ENCODE results near the gene TTLL13.
"Not testable (repeated sequence)": the region's sequence is repeated elsewhere in the genome, so short reads cannot be mapped to it uniquely, and the experiment has no call there.

- TF ChIP-seq EZH2phosphoT487, CTCF (IDR thresholded peaks at IDR 0.05): not testable (repeated sequence)
Observed at GRCh38 chr15:90260731-90261130, 11.4 kb downstream of the TTLL13 start.
